ENCODE results near the gene PDZD2.

Gene PDZD2

GRCh38 chr5:31900296-31900865, 261.4 kb downstream of the PDZD2 start:
- no peak for ATAC-seq (replicated peaks)
- DNase-seq, result no peak
- no peaks in the 10 kb centered on the region for H3K27me3 Mint-ChIP-seq
- H3K36me3 Mint-ChIP-seq, result no peaks in the 10 kb centered on the region
- H3K27ac Mint-ChIP-seq, result no peak overlapping the region
- H3K9me3 Mint-ChIP-seq, result no peaks in the 10 kb centered on the region
- no peaks in the 10 kb centered on the region for H3K4me1 Mint-ChIP-seq
- H3K4me3 Mint-ChIP-seq, result no peak overlapping the region

DNA sequence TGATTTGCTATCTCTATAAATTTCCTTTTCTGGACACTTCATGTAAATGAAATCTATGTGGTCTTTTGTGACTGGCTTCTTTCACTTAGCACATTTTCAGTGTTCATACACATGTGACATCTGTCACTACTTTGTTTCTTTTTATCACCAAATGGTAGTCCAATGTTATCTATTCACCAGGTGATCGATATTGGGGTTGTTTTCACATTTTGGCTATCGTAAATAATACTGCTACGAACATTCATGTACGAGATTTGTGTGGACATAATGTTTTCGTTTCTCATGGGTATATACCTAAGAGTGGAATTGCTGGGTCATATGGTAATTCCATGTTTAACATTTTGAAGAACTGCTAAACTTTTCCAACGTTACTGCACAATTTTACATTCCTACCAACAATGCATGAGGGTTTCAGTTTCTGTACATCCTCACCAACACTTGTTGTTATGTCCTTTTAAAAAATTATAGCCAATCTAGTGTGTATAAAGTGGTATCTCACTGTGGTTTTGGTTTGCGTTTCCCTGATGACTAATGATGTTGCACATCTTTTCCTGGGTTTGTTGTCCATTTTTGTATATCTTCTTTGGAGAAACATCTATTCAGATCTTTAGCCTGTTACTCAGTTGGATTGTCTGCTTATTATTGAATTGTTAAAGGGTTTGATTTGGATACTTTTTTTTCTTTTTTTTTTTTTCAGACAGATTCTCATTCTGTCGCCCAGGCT, 263.0 kb downstream of the PDZD2 start:
- no peak for DNase-seq

GRCh38 chr5:31908396-31908795, 269.5 kb downstream of the PDZD2 start:
- no peaks in the 10 kb centered on the region for H3K36me3 Mint-ChIP-seq
- no peak for DNase-seq
- H3K27ac Mint-ChIP-seq, result no peak overlapping the region
- ATAC-seq (replicated peaks), result no peak
- no peaks in the 10 kb centered on the region for H3K4me1 Mint-ChIP-seq
- H3K4me3 Mint-ChIP-seq, result no peak overlapping the region
- H3K9me3 Mint-ChIP-seq, result no peaks in the 10 kb centered on the region
- no peaks in the 10 kb centered on the region for H3K27me3 Mint-ChIP-seq

More for the DNA sequence above, 263.0 kb downstream of the PDZD2 start:
- no peak for ATAC-seq (replicated peaks)
- Mint-ChIP-seq H3K4me1 (no peaks in the 10 kb centered on the region), H3K27ac (no peak overlapping the region), H3K27me3 (no peaks in the 10 kb centered on the region), H3K9me3 (no peaks in the 10 kb centered on the region), H3K4me3 (no peak overlapping the region), H3K36me3 (no peaks in the 10 kb centered on the region)

DNA sequence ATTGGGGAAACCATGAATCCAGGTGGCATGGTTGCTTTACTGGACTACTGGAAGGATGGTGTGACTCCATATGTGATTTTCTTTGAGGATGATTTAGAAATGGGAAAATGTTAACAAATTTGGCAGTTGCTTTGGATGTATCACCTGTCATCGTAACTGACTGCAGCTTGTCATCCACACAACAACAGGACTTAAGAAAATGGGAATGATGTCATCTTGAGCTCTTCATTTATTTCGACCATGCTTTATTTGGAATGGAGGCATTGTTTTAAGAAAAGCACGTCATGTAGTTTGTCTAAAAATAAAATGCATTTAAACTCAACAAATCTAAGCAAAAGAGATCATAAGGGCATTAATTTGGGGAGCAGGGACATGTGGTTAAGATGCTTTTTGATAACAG, 270.1 kb downstream of the PDZD2 start:
- Mint-ChIP-seq H3K27ac (no peak overlapping the region), H3K4me3 (no peak overlapping the region), H3K27me3 (no peaks in the 10 kb centered on the region), H3K36me3 (no peaks in the 10 kb centered on the region), H3K9me3 (no peaks in the 10 kb centered on the region), H3K4me1 (no peaks in the 10 kb centered on the region)
- ATAC-seq (replicated peaks) (no peak), DNase-seq (no peak)

DNA sequence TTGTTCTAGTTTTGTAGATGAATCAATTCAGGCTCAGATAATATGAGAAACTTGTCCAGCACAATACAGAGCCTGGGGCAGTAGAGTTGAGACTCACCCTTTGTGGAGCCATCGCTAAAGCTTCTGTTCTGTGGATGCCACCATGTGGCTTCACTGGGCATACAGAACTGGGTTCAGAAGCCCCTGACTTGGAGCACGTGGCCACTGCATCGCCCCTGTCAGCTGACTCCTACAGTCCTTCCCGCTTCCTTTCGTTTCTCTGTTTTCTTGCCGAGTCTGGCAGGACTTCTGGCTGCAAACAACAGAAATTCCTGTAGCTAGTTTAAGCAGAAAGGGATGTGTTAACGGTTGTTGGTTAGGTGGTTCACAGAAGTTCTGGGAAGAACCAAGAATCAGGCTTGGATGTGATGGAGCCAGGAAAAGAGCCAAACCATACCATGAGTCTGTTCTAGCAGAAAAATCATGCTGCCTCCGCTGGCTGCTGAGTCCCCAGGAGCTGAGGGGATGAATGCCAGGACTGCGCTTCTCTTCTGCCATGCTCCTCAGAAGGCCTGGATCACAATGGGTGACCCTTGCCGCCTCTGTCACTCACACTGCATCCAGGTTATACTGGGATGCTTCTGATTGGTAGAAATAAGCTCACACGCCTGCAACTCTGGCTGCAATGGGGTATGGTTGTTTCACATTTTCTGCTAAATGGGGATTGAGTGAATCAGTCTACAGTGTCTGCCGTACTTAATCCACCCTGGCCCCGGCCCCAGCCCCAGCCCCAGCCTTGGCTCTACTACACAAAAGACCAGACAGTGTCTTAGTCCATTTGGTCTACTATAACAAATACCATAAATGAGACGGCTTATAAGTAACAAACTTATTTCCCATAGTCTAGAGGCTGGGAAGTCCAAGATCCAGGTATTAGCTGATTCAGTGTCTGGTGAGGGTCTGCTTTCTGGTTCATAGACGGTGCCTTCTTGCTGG, 272.6 kb downstream of the PDZD2 start:
- no peak overlapping the region for H3K27ac Mint-ChIP-seq
- H3K36me3 Mint-ChIP-seq, result no peaks in the 10 kb centered on the region
- no peaks in the 10 kb centered on the region for H3K4me1 Mint-ChIP-seq
- ATAC-seq (replicated peaks) (no peak), DNase-seq (no peak)
- H3K4me3 Mint-ChIP-seq, result no peak overlapping the region
- no peaks in the 10 kb centered on the region for H3K9me3 Mint-ChIP-seq
- peaks cover 0 to 3% of the 10 kb centered on the region in 2 donors for H3K27me3 Mint-ChIP-seq

DNA sequence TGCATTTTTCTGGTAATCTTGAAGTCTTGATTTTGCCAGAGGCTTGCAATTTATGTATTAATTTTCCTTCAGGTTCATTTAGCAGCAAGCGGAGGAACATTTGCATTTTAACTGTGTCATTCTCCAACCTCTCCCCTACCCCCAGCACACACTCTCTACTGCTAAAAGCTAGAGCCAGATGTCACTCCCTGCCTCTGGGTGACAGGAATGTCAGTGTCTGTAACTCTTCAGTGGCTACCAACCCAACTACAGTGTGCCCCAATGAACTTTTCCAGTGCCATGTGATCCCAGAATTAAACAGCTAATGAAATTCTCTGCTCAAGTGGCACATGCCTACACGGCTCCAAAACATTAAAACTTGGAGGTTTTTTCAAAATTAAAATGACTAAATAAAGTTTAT, 274.9 kb downstream of the PDZD2 start:
- no peaks in the 10 kb centered on the region for H3K36me3 Mint-ChIP-seq
- no peaks in the 10 kb centered on the region for H3K4me1 Mint-ChIP-seq
- no peak overlapping the region for H3K27ac Mint-ChIP-seq
- DNase-seq (no peak), ATAC-seq (replicated peaks) (no peak)
- peaks cover 0 to 6% of the 10 kb centered on the region in 2 donors for H3K27me3 Mint-ChIP-seq
- H3K4me3 Mint-ChIP-seq, result no peak overlapping the region
- H3K9me3 Mint-ChIP-seq, result no peaks in the 10 kb centered on the region

DNA sequence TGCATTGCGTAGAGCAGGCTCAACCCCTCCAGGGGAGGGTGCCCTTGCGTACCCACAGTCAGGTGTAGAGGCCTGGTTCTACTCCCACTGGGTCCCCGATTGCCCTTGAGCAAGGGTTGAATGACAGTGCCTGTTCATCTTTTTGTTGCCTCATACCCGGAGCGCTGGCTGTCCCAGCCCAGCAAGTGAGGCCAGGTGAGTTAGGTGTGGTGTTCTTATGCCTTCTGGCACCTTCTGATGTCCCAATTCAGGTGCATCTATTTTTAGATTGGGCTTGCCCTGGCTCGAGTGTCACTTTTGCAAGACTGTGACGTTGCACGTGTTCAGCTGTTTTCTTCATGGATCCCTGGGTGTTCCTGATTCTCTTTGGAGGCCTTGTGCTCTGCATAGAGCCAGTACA, 277.4 kb downstream of the PDZD2 start:
- Mint-ChIP-seq H3K27ac (no peak overlapping the region), H3K9me3 (no peaks in the 10 kb centered on the region), H3K36me3 (no peaks in the 10 kb centered on the region), H3K4me1 (no peaks in the 10 kb centered on the region), H3K27me3 (peaks cover 0 to 6% of the 10 kb centered on the region in 2 donors), H3K4me3 (no peak overlapping the region)
- DNase-seq (no peak), ATAC-seq (replicated peaks) (no peak)

DNA sequence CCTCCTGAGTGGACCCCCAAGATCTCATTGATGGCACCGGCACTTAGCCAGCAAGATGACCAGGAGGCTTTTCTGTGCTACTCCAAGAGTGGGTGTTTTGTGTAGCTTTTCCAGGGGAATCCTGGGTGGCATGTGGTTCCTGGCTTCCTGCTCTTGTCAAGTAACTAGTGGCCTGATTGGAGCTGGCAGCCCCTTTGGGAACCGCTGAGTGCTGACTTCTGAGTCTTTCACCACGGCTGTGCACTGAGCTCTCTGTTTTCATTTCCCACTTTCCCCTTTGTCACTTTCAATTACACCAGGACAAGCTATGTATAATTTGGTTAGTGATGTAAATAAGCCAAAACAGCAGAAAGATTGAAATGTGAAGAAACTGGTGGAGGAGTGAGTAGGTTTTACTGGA, 279.8 kb downstream of the PDZD2 start:
- Mint-ChIP-seq H3K4me1 (no peaks in the 10 kb centered on the region), H3K36me3 (no peaks in the 10 kb centered on the region), H3K27me3 (peaks cover 0 to 6% of the 10 kb centered on the region in 2 donors), H3K9me3 (no peaks in the 10 kb centered on the region), H3K4me3 (no peak overlapping the region), H3K27ac (no peak overlapping the region)
- ATAC-seq (replicated peaks) (no peak), DNase-seq (no peak)

DNA sequence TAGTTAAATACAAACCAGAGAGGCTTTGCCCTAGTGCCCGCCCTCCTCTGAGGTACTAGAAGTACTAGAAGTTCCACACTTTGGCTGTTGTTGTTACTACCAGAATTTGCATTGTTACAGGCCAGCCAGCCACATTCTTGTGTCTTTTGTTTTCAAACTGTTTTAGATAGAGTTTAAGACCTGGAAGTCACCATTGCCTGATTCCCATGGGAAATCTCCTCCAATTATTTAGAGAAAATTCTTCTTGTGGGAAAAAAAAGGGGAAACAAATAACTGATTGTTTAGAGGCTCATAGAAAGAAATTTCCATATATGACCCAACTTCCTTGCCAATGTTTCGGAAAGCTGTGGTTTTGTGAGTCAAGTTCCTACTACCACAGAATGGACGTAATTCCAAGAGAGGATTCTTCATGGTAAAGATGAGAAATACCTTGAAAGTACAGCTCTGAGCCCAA, 282.9 kb downstream of the PDZD2 start:
- no peak overlapping the region for H3K27ac Mint-ChIP-seq
- no peaks in the 10 kb centered on the region for H3K4me1 Mint-ChIP-seq
- no peaks in the 10 kb centered on the region for H3K9me3 Mint-ChIP-seq
- DNase-seq, result no peak
- no peak for ATAC-seq (replicated peaks)
- H3K36me3 Mint-ChIP-seq, result no peaks in the 10 kb centered on the region
- no peak overlapping the region for H3K4me3 Mint-ChIP-seq
- H3K27me3 Mint-ChIP-seq, result no peaks in the 10 kb centered on the region

DNA sequence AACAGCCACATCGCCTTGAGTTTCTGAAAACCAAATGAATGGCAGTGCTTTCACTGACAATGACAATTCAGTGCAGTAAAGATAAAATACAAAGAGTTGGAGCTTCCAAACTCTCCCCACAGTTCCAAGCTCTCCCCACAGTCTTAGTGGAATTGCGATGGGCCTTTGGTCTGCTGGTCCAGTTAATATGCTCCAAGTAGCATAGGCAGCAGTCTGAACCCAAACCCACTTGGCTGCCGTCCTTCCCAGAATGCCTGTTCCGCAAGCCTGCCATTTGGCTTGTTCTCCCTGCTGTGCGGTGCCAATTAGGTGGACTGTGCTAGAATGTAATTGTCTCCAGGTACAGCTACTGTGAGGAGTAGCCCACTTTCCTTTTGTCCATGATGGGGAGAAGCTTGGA, 285.1 kb downstream of the PDZD2 start:
- no peaks in the 10 kb centered on the region for H3K36me3 Mint-ChIP-seq
- H3K9me3 Mint-ChIP-seq, result no peaks in the 10 kb centered on the region
- no peak overlapping the region for H3K27ac Mint-ChIP-seq
- no peak for DNase-seq
- no peaks in the 10 kb centered on the region for H3K27me3 Mint-ChIP-seq
- H3K4me1 Mint-ChIP-seq, result no peaks in the 10 kb centered on the region
- no peak overlapping the region for H3K4me3 Mint-ChIP-seq
- ATAC-seq (replicated peaks), result no peak

GRCh38 chr5:31931874-31932273, 292.9 kb downstream of the PDZD2 start:
- Mint-ChIP-seq H3K4me3 (no peak overlapping the region), H3K27me3 (no peaks in the 10 kb centered on the region), H3K9me3 (no peaks in the 10 kb centered on the region), H3K4me1 (no peaks in the 10 kb centered on the region), H3K27ac (no peak overlapping the region), H3K36me3 (no peaks in the 10 kb centered on the region)
- ATAC-seq (replicated peaks), result no peak
- DNase-seq, result no peak

DNA sequence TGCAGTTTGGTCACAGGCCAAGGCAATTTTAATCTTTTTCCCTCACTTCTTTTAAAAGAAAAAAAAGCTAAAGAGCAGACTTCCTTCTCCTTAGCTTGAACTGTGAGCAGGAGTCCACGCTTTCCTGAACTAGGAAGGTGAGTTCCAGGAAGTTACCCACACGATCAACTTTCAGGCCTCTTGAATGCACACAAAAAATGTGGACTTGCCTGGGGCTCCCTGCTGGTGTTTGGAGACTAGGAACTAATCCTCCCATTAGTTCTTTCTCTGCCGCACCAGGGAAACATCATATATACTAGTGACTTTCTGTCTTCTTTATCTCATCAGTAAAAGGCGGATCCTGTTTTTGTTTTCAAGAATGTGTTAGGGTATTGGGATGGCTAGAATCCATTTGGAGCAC, 295.2 kb downstream of the PDZD2 start:
- Mint-ChIP-seq H3K36me3 (no peaks in the 10 kb centered on the region), H3K4me3 (no peak overlapping the region), H3K27ac (no peak overlapping the region), H3K9me3 (peaks cover 0 to 3% of the 10 kb centered on the region in 2 donors), H3K27me3 (no peaks in the 10 kb centered on the region), H3K4me1 (no peaks in the 10 kb centered on the region)
- no peak for ATAC-seq (replicated peaks)
- DNase-seq, result no peak

DNA sequence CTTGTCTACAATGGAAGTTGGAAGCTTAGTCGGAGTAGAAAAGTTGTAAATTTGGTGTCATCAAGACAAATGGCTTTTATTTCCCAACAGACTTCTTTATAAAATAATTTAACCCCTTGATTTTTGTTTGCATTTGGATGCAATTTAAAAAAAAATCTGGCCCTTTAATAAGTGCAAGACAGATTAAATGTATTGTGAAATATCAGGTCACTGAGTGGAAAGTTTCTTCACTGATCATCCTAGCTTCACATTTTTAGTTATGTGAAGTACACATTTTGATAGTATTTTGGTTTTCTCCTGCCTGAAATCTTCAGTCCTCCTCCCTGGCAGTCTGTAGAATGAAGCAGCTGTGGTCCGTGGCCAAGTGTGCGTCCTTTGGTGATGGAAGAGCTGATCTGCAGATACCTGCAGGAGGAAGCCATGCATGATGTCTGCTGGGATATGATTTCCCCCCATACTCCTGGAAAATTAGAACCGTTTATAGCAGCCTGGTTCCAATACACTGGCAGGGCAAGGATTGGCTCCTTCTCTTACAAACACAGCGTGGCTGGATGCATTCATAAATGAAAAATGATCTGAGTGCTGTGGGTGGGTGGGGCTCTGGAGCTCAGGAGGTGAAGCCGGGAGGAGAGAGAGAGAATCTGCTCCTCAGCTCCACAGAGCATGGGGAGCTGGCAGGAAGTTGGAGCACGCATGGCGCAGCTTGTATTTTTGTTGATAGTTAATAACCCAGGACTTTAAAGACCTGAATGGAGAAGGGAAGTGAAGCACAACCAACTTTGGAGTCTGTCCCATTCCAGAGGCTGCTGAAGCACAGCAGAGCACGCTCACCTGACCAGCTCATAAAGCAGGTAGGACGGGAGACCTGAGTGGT, 296.8 kb downstream of the PDZD2 start:
- Mint-ChIP-seq H3K9me3 (peaks cover 0 to 3% of the 10 kb centered on the region in 2 donors), H3K4me1 (no peaks in the 10 kb centered on the region), H3K27me3 (no peaks in the 10 kb centered on the region), H3K36me3 (no peaks in the 10 kb centered on the region), H3K4me3 (no peak overlapping the region), H3K27ac (no peak overlapping the region)
- ATAC-seq (replicated peaks) (no peak), DNase-seq (no peak)

DNA sequence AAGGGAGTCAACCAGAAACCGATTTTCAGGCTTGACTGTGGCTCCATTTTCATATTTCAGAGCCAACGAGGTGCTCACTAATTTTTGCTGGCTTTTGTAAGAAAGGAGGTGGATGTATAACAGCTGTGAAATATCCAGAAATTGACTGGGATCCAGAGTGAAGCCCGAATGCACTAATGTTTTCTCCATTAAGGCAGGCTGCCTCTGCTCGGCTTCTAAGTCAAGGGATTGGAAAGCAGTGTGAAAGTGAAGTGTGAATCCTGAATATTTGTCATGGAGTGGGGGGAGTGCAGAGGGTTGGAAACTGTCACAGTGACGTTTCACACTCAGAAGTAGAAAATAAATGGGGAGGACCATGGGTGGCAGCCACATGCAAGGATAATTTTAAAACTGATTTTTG, 297.8 kb downstream of the PDZD2 start:
- Mint-ChIP-seq H3K27ac (no peak overlapping the region), H3K36me3 (no peaks in the 10 kb centered on the region), H3K4me3 (no peak overlapping the region), H3K4me1 (no peaks in the 10 kb centered on the region), H3K27me3 (no peaks in the 10 kb centered on the region), H3K9me3 (peaks cover 0 to 3% of the 10 kb centered on the region in 2 donors)
- DNase-seq, result no peak
- ATAC-seq (replicated peaks), result no peak

Measured in stimulated activated naive B cell treated with anti-CD40 and anti-IgM and Interleukin-4, amounts not matched to agents 10 μg/mL and 1 μg/mL and 100 μg/mL, for 72 hours (primary cell).